SKM-1 treated with dmso at 0.1 percent for 144 hours (cell line): Measurements from ENCODE around the gene SUSD6.

Experiments used
- DNase-seq: peaks from one replicate; lab custom pipeline; 2025; ENCODE audit not compliant: unreplicated experiment; lab: John Stamatoyannopoulos, UW

The SUSD6 gene

GRCh38 chr14:69671365-69672030, 60.1 kb downstream of the SUSD6 start:
- no peak for DNase-seq

GRCh38 chr14:69672356-69672755, 61.0 kb downstream of the SUSD6 start:
- DNase-seq, result no peak

GRCh38 chr14:69673104-69673503, 61.7 kb downstream of the SUSD6 start:
- no peak for DNase-seq

- DNase-seq, result no peak
Measured at GRCh38 chr14:69673578-69674305, 62.3 kb downstream of the SUSD6 start.

GRCh38 chr14:69674546-69675244, 63.3 kb downstream of the SUSD6 start:
- no peak for DNase-seq

- DNase-seq, result no peak
Measured at GRCh38 chr14:69675245-69675583, 63.8 kb downstream of the SUSD6 start.

- DNase-seq, result no peak
Measured at GRCh38 chr14:69675877-69676416, 64.6 kb downstream of the SUSD6 start.

- DNase-seq, result no peak
Measured at GRCh38 chr14:69676723-69677122, 65.3 kb downstream of the SUSD6 start.

- DNase-seq, result no peak
Measured at GRCh38 chr14:69680297-69680696, 68.9 kb downstream of the SUSD6 start.

GRCh38 chr14:69682136-69682535, 70.7 kb downstream of the SUSD6 start:
- peak; percentile 4 for DNase-seq

GRCh38 chr14:69682621-69683263, 71.3 kb downstream of the SUSD6 start:
- no peak for DNase-seq

GRCh38 chr14:69683971-69684370, 72.6 kb downstream of the SUSD6 start:
- no peak for DNase-seq

- DNase-seq, result no peak
Measured at GRCh38 chr14:69684461-69685217, 73.2 kb downstream of the SUSD6 start.

GRCh38 chr14:69685218-69685616, 73.8 kb downstream of the SUSD6 start:
- DNase-seq, result no peak

- no peak for DNase-seq
Measured at GRCh38 chr14:69685716-69686115, 74.3 kb downstream of the SUSD6 start.

GRCh38 chr14:69687606-69688298, 76.4 kb downstream of the SUSD6 start:
- DNase-seq, result no peak

GRCh38 chr14:69688299-69688649, 76.9 kb downstream of the SUSD6 start:
- DNase-seq, result no peak

GRCh38 chr14:69690042-69690441, 78.6 kb downstream of the SUSD6 start:
- DNase-seq, result no peak

- DNase-seq, result no peak
Measured at GRCh38 chr14:69692594-69692993, 81.2 kb downstream of the SUSD6 start.

GRCh38 chr14:69693145-69693544, 81.7 kb downstream of the SUSD6 start:
- DNase-seq, result peak; percentile 15
